IMR-90 (cell line): Measurements from ENCODE around the gene GSG1L. TPM values are rescaled to one million over a fixed set of nuclear protein-coding genes. Genes with fewer than 3 reads are reported as not detected.

Experiments
- ATAC-seq: fragments of 200-7000 bp; cut with Tn5 transposase; 2 replicates; pipeline ENCODE4 v1.9.1; 2020; ENCODE audit warnings: low read depth, mild to moderate bottlenecking, moderate library complexity
- BruUV-seq: library from RNA; stranded (reverse); fragments of 400-500 nt; replicated peaks from 2 replicates; lab custom pipeline; 2021; lab: Mats Ljungman, UMichigan
- CTCF ChIA-PET: fragments of 300-600 bp; formaldehyde crosslinking; extraction: SDS; loops from one replicate; lab custom pipeline; 2021; ENCODE audit warnings: antibody characterized with exemption; lab: Yijun Ruan, JAX
- POLR2A ChIA-PET: fragments of 300-600 bp; sonication (Branson Sonifier 250); formaldehyde crosslinking; loops from one replicate; lab custom pipeline; 2022; ENCODE audit warnings: antibody characterized with exemption; ENCODE audit not compliant: unreplicated experiment; lab: Charles Lee
- DNase-seq: peaks from one replicate; pipeline ENCODE4 v3.0.0; 2013
- H2AFZ ChIP-seq: replicated peaks from 2 replicates; pipeline ENCODE3; 2013; ENCODE audit warnings: low read length, mild to moderate bottlenecking; ENCODE audit not compliant: poor library complexity
- H2AK5ac ChIP-seq: 2 replicates; pipeline ENCODE4 v1.6.1; 2013; ENCODE audit warnings: low read depth, low read length, inconsistent platforms
- H2AK9ac ChIP-seq: replicated peaks from 2 replicates; pipeline ENCODE3; 2013; ENCODE audit warnings: mild to moderate bottlenecking, low read depth, low read length, moderate library complexity; ENCODE audit not compliant: poor library complexity
- H2BK120ac ChIP-seq: 2 replicates; pipeline ENCODE4 v1.6.1; 2013; ENCODE audit warnings: low read depth, low read length, inconsistent platforms
- H2BK15ac ChIP-seq: 3 replicates; pipeline ENCODE4 v1.6.1; 2013; ENCODE audit warnings: low read depth, low read length, inconsistent platforms
- H2BK20ac ChIP-seq: 2 replicates; pipeline ENCODE4 v1.6.1; 2013; ENCODE audit warnings: low read depth, mild to moderate bottlenecking, inconsistent platforms, low read length, moderate library complexity
- H2BK5ac ChIP-seq: 2 replicates; pipeline ENCODE4 v1.6.1; 2013; ENCODE audit warnings: mild to moderate bottlenecking, low read depth, low read length, inconsistent platforms; ENCODE audit not compliant: poor library complexity, severe bottlenecking
- H3K14ac ChIP-seq: replicated peaks from 2 replicates; pipeline ENCODE4 v1.6.1; 2013; ENCODE audit warnings: low read depth, low read length, inconsistent platforms
- H3K18ac ChIP-seq: 2 replicates; pipeline ENCODE4 v1.6.1; 2013; ENCODE audit warnings: low read depth, low read length, control low read depth
- H3K23ac ChIP-seq: 2 replicates; pipeline ENCODE4 v1.6.1; 2013; ENCODE audit warnings: low read depth, low read length, inconsistent platforms
- H3K27ac ChIP-seq: 2 replicates; pipeline ENCODE4 v1.5.1; 2013; ENCODE audit warnings: mild to moderate bottlenecking, control low read depth, low read length; ENCODE audit not compliant: insufficient read depth
- H3K27me3 ChIP-seq: 2 replicates; pipeline ENCODE4 v1.6.1; 2013; ENCODE audit warnings: low read length; ENCODE audit not compliant: control insufficient read depth, insufficient read depth
- H3K36me3 ChIP-seq: 2 replicates; pipeline ENCODE4 v1.6.1; 2013; ENCODE audit warnings: low read length, mixed read lengths; ENCODE audit not compliant: control insufficient read depth, insufficient read depth
- H3K4ac ChIP-seq: 2 replicates; pipeline ENCODE4 v1.6.1; 2013; ENCODE audit warnings: low read depth, low read length, inconsistent platforms
- H3K4me1 ChIP-seq: 2 replicates; pipeline ENCODE4 v1.6.1; 2013; ENCODE audit warnings: low read length, mixed read lengths; ENCODE audit not compliant: control insufficient read depth, insufficient read depth
- H3K4me2 ChIP-seq: 2 replicates; pipeline ENCODE4 v1.6.1; 2013; ENCODE audit warnings: low read depth, mild to moderate bottlenecking, control low read depth, low read length, moderate library complexity
- H3K4me3 ChIP-seq: 2 replicates; pipeline ENCODE4 v1.5.1; 2013; ENCODE audit warnings: low read depth, mild to moderate bottlenecking, control low read depth, low read length, moderate library complexity; ENCODE audit not compliant: insufficient read depth
- H3K56ac ChIP-seq: 2 replicates; pipeline ENCODE4 v1.6.1; 2013; ENCODE audit warnings: low read length, inconsistent platforms; ENCODE audit not compliant: insufficient read depth; ENCODE audit errors: extremely low read depth
- H3K79me1 ChIP-seq, 2 experiments: 2 replicates each; pipeline ENCODE4 v1.6.1; 2013; ENCODE audit warnings: low read length in 2 of 2, inconsistent platforms in 1 of 2, low read depth in 1 of 2
- H3K9ac ChIP-seq: 2 replicates; pipeline ENCODE4 v1.6.1; 2013; ENCODE audit warnings: low read depth, low read length, control low read depth
- H3K9me1 ChIP-seq: 2 replicates; pipeline ENCODE4 v1.6.1; 2013; ENCODE audit warnings: low read length, inconsistent platforms; ENCODE audit not compliant: insufficient read depth
- H3K9me3 ChIP-seq: 2 replicates; pipeline ENCODE4 v1.6.1; 2013; ENCODE audit warnings: low read length; ENCODE audit not compliant: control insufficient read depth, insufficient read depth
- H4K20me1 ChIP-seq: 2 replicates; pipeline ENCODE4 v1.6.1; 2013; ENCODE audit warnings: low read length, inconsistent platforms; ENCODE audit not compliant: insufficient read depth
- H4K5ac ChIP-seq: 2 replicates; pipeline ENCODE4 v1.6.1; 2013; ENCODE audit warnings: mild to moderate bottlenecking, low read depth, low read length, control low read depth
- H4K8ac ChIP-seq, 2 experiments: 2 replicates each; pipeline ENCODE4 v1.6.1; 2013; ENCODE audit warnings: low read depth in 2 of 2, low read length in 2 of 2, control low read depth in 1 of 2, inconsistent platforms in 1 of 2
- H4K91ac ChIP-seq: 2 replicates; pipeline ENCODE4 v1.6.1; 2013; ENCODE audit warnings: low read depth, low read length, inconsistent platforms; ENCODE audit not compliant: insufficient read depth
- WGBS, 2 experiments: methylation state at CpG; one replicate each; pipeline versions ENCODE4 v1.1.5 to v1.1.7; 2013; ENCODE audit warnings: missing lambda C conversion rate in 2 of 2; ENCODE audit not compliant: insufficient read length in 1 of 2; ENCODE audit errors: extremely low coverage in 2 of 2; 5-methylcytosine and 5-hydroxymethylcytosine counted together
- dilution Hi-C: fragments of 300-500 bp; cut with HindIII; formaldehyde crosslinking; loops from one replicate; pipeline ENCODE4 v1.14.3; 2018; ENCODE audit warnings: low sequenced_read_pairs; ENCODE audit not compliant: unreplicated experiment
- in situ Hi-C: fragments of 300-500 bp; cut with MboI; formaldehyde crosslinking; loops from 3 replicates; pipeline ENCODE4 v1.14.3; 2019; ENCODE audit warnings: low sequenced_read_pairs, inconsistent platforms, mixed read lengths
- intact Hi-C: fragments of 100-400 bp; cut with micrococcal nuclease; formaldehyde crosslinking; loops from 2 replicates; pipeline ENCODE4 v1.10.0; 2022
- polyA plus RNA-seq, 3 experiments: library from polyadenylated mRNA; depleted of rRNA; stranded (reverse); fragments of >200 nt; gene quantifications; 2 replicates each; pipeline ENCODE4 v1.2.3, GENCODE V29; 2012; ENCODE audit warnings: low replicate concordance in 1 of 3
- total RNA-seq: library from RNA; depleted of rRNA; stranded (reverse); fragments of >200 nt; gene quantifications from 2 replicates; pipeline ENCODE4 v1.2.3, GENCODE V29; 2012
- TF ChIP-seq, protein P1 (sequence below): fragments of 150-350 bp; IDR thresholded peaks from 2 replicates; pipeline ENCODE4 v1.6.1; 2016; ENCODE audit warnings: low read depth, mild to moderate bottlenecking, low read length, moderate library complexity, borderline replicate concordance

GSG1L gene
- total and polyA plus RNA-seq, 2 of the 4 experiments (the other 2 are of a cell fraction), result not detected

- H4K8ac ChIP-seq, result no peak overlapping the region
- POLR2A ChIA-PET, result no interaction called here
- CTCF ChIA-PET, result no interaction called here
- no peak for ATAC-seq
- no peaks in the 10 kb centered on the region for H3K9me3 ChIP-seq
- peaks cover 24% of the 10 kb centered on the region for H3K27me3 ChIP-seq
- in situ Hi-C loops, result no loop called here
- no peak overlapping the region for H3K9ac ChIP-seq
- no peak overlapping the region for H2BK20ac ChIP-seq
- no peak overlapping the region for H3K18ac ChIP-seq
- BruUV-seq, result no TSS peak
- no peak overlapping the region for H3K56ac ChIP-seq
- intact Hi-C loops, result no loop called here
- no peaks in the 10 kb centered on the region for H3K36me3 ChIP-seq
- dilution Hi-C loops, result no loop called here
- H3K9me1 ChIP-seq, result no peaks in the 10 kb centered on the region
- H4K20me1 ChIP-seq, result no peaks in the 10 kb centered on the region
- WGBS, 2 experiments, result 20% methylated on average over 1 of the region's 13 CpGs; no CpG with 5 or more reads in 1 of the 2 experiments
- H4K5ac ChIP-seq, result no peak overlapping the region
- H4K91ac ChIP-seq, result no peak overlapping the region
- no peak overlapping the region for H3K4me3 ChIP-seq
- no peaks in the 10 kb centered on the region for H3K79me1 ChIP-seq
- no peak for DNase-seq
- H2BK5ac ChIP-seq, result no peak overlapping the region
- H2AK9ac ChIP-seq, result no peak overlapping the region
- H3K4ac ChIP-seq, result no peak overlapping the region
- H2AFZ ChIP-seq, result no peak overlapping the region
- no peaks in the 10 kb centered on the region for H3K4me1 ChIP-seq
- no peak overlapping the region for H2BK120ac ChIP-seq
- no peak overlapping the region for H3K27ac ChIP-seq
- no peak overlapping the region for H3K14ac ChIP-seq
- H2BK15ac ChIP-seq, result no peak overlapping the region
- no peak overlapping the region for H3K4me2 ChIP-seq
- H2AK5ac ChIP-seq, result no peak overlapping the region
- H3K23ac ChIP-seq, result no peak overlapping the region
- TF ChIP-seq, protein P1, sequence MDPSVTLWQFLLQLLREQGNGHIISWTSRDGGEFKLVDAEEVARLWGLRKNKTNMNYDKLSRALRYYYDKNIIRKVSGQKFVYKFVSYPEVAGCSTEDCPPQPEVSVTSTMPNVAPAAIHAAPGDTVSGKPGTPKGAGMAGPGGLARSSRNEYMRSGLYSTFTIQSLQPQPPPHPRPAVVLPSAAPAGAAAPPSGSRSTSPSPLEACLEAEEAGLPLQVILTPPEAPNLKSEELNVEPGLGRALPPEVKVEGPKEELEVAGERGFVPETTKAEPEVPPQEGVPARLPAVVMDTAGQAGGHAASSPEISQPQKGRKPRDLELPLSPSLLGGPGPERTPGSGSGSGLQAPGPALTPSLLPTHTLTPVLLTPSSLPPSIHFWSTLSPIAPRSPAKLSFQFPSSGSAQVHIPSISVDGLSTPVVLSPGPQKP, result no peak
Measured at GRCh38 chr16:27852681-27853080, 210.8 kb downstream of the GSG1L start.
